ENCODE results near the gene WBP1L. TPM values are rescaled to one million over a fixed set of nuclear protein-coding genes. Genes with fewer than 3 reads are reported as not detected.
A peak's percentile ranks its signal among the peaks of the same experiment; 100 is the strongest.

The WBP1L gene
- total and polyA plus RNA-seq, 12 donors: 14.3 to 33.3 (median 20.7) TPM

GRCh38 chr10:102799691-102800471, 56.1 kb downstream of the WBP1L start:
- H3K9me3 ChIP-seq: peaks cover 0 to 4% (median 0%) of the 10 kb centered on the region in 11 donors
- TF ChIP-seq CTCF (IDR thresholded peaks at IDR 0.05): no peak
- WGBS, 2 donors: 41 to 44% methylated on average over 8 of the region's 8 CpGs
- no peaks in the 10 kb centered on the region for H3K27me3 ChIP-seq
- H3K4me1 ChIP-seq: peaks cover 49 to 95% (median 87%) of the 10 kb centered on the region in 9 donors
- peak in 2 of 8 donors; percentile 3 to 18 for ATAC-seq
- peaks cover 0 to 54% (median 11%) of the 10 kb centered on the region in 9 donors for H3K36me3 ChIP-seq
- DNase-seq: peak in 1 of 2 donors; percentile 43
- intact Hi-C loops (cut with DNase I): loop anchor here in 1 of 10 donors (5.0 kb wide), 1 partner anchor 48 kb away; no protein-coding TSS in a partner anchor
- H3K4me3 ChIP-seq: peak overlapping the region in 1 of 10 donors; percentile 9
- H3K27ac ChIP-seq: peak overlapping the region; percentile 57 to 93 (median 82)

GRCh38 chr10:102800611-102801335, 57.0 kb downstream of the WBP1L start:
- peak overlapping the region in 1 of 10 donors; percentile 9 for H3K4me3 ChIP-seq
- DNase-seq: no peak
- no peak for TF ChIP-seq CTCF (IDR thresholded peaks at IDR 0.05)

GRCh38 chr10:102801496-102801895, 57.7 kb downstream of the WBP1L start:
- H3K4me1 ChIP-seq: peaks cover 38 to 88% (median 71%) of the 10 kb centered on the region in 9 donors
- intact Hi-C loops (cut with DNase I): loop anchor here in 1 of 10 donors (5.0 kb wide), 1 partner anchor 49 kb away; no protein-coding TSS in a partner anchor
- WGBS, 2 donors: 47 to 52% methylated on average over 2 of the region's 2 CpGs
- peak overlapping the region; percentile 39 to 93 (median 80) for H3K27ac ChIP-seq
- no peak for DNase-seq
- no peaks in the 10 kb centered on the region for H3K27me3 ChIP-seq
- peaks cover 0 to 4% (median 0%) of the 10 kb centered on the region in 11 donors for H3K9me3 ChIP-seq
- peaks cover 0 to 67% (median 11%) of the 10 kb centered on the region in 9 donors for H3K36me3 ChIP-seq
- no peak for ATAC-seq
- TF ChIP-seq CTCF (IDR thresholded peaks at IDR 0.05): no peak
- H3K4me3 ChIP-seq: no peak overlapping the region

More at GRCh38 chr10:102800611-102801335, 57.0 kb downstream of the WBP1L start:
- WGBS, 2 donors: 54 to 61% methylated on average over 10 of the region's 10 CpGs
- H3K27ac ChIP-seq: peak overlapping the region; percentile 57 to 93 (median 82)
- peaks cover 45 to 90% (median 78%) of the 10 kb centered on the region in 9 donors for H3K4me1 ChIP-seq
- intact Hi-C loops (cut with DNase I): loop anchor here in 1 of 10 donors (5.0 kb wide), 1 partner anchor 48 kb away; no protein-coding TSS in a partner anchor
- H3K36me3 ChIP-seq: peaks cover 0 to 63% (median 11%) of the 10 kb centered on the region in 9 donors
- peak in 3 of 8 donors; percentile 1 to 13 (median 4) for ATAC-seq
- H3K27me3 ChIP-seq: no peaks in the 10 kb centered on the region
- peaks cover 0 to 4% (median 0%) of the 10 kb centered on the region in 11 donors for H3K9me3 ChIP-seq

GRCh38 chr10:102801978-102802377, 58.2 kb downstream of the WBP1L start:
- intact Hi-C loops (cut with DNase I): loop anchor here in 1 of 10 donors (5.0 kb wide), 1 partner anchor 50 kb away; no protein-coding TSS in a partner anchor
- peaks cover 0 to 72% (median 11%) of the 10 kb centered on the region in 9 donors for H3K36me3 ChIP-seq
- 74 to 77% methylated on average over 3 of the region's 3 CpGs for WGBS, 2 donors

More at GRCh38 chr10:102801978-102802377, 58.2 kb downstream of the WBP1L start:
- peaks cover 35 to 88% (median 66%) of the 10 kb centered on the region in 9 donors for H3K4me1 ChIP-seq
- H3K4me3 ChIP-seq: no peak overlapping the region
- no peaks in the 10 kb centered on the region for H3K27me3 ChIP-seq
- ATAC-seq (no peak), DNase-seq (no peak)
- H3K9me3 ChIP-seq: peaks cover 0 to 4% (median 0%) of the 10 kb centered on the region in 11 donors
- peak overlapping the region; percentile 12 to 95 (median 75) for H3K27ac ChIP-seq
- no peak for TF ChIP-seq CTCF (IDR thresholded peaks at IDR 0.05)

Measured in heart right ventricle (tissue), 16 donors.